SIG-M5 (cell line): ENCODE results near the gene ERC1.

Experiments
- DNase-seq: peaks from one replicate; lab custom pipeline; 2025; lab: John Stamatoyannopoulos, UW

The ERC1 gene

GRCh38 chr12:1510056-1510812 is 519.2 kb downstream of the ERC1 start:
- DNase-seq = no peak

GRCh38 chr12:1515010-1515409 is 524.0 kb downstream of the ERC1 start:
- no peak for DNase-seq

GRCh38 chr12:1515428-1515827 is 524.4 kb downstream of the ERC1 start:
- DNase-seq = no peak

- no peak for DNase-seq
These were observed 526.0 kb downstream of the ERC1 start for GRCh38 chr12:1517007-1517406.

- no peak for DNase-seq
These were observed 526.9 kb downstream of the ERC1 start for GRCh38 chr12:1517734-1518525.

- DNase-seq = no peak
These were observed 527.8 kb downstream of the ERC1 start for GRCh38 chr12:1518591-1519516.

- DNase-seq = no peak
These were observed 528.6 kb downstream of the ERC1 start for GRCh38 chr12:1519642-1520041.

GRCh38 chr12:1523046-1523445 is 532.0 kb downstream of the ERC1 start:
- no peak for DNase-seq

- no peak for DNase-seq
These were observed 532.6 kb downstream of the ERC1 start for GRCh38 chr12:1523558-1524050.

- no peak for DNase-seq
These were observed 534.8 kb downstream of the ERC1 start for GRCh38 chr12:1525858-1526257.

- no peak for DNase-seq
These were observed 536.8 kb downstream of the ERC1 start for GRCh38 chr12:1527789-1528188.

- DNase-seq = no peak
These were observed 537.8 kb downstream of the ERC1 start for GRCh38 chr12:1528791-1529190.

- no peak for DNase-seq
These were observed 538.3 kb downstream of the ERC1 start for GRCh38 chr12:1529228-1529861.

- DNase-seq = no peak
These were observed 539.0 kb downstream of the ERC1 start for GRCh38 chr12:1529862-1530591.

GRCh38 chr12:1530592-1531152 is 539.6 kb downstream of the ERC1 start:
- DNase-seq = no peak

GRCh38 chr12:1531153-1531653 is 540.2 kb downstream of the ERC1 start:
- no peak for DNase-seq

GRCh38 chr12:1531654-1532374 is 540.8 kb downstream of the ERC1 start:
- no peak for DNase-seq

GRCh38 chr12:1532375-1533165 is 541.5 kb downstream of the ERC1 start:
- no peak for DNase-seq

- no peak for DNase-seq
These were observed 542.2 kb downstream of the ERC1 start for GRCh38 chr12:1533205-1533601.
